Glutamatergic neuron (in vitro differentiated cells): ENCODE measurements around the gene GNLY. TPM values are rescaled to one million over a fixed set of nuclear protein-coding genes. Genes with fewer than 3 reads are reported as not detected.

Experiments used
- DNase-seq: peaks from one replicate; pipeline ENCODE4 v3.0.0; 2022
- H3K27ac Mint-ChIP-seq: one replicate; pipeline ENCODE4 v1.8.0; 2020; ENCODE audit warnings: mild to moderate bottlenecking, mixed read lengths, inconsistent platforms; ENCODE audit not compliant: unreplicated experiment
- H3K27me3 Mint-ChIP-seq: one replicate; pipeline ENCODE4 v1.8.0; 2020; ENCODE audit warnings: mild to moderate bottlenecking, moderate library complexity, mixed read lengths, inconsistent platforms; ENCODE audit not compliant: unreplicated experiment
- H3K36me3 Mint-ChIP-seq: one replicate; pipeline ENCODE4 v1.8.0; 2020; ENCODE audit warnings: mild to moderate bottlenecking, mixed read lengths, inconsistent platforms; ENCODE audit not compliant: unreplicated experiment
- H3K4me1 Mint-ChIP-seq: one replicate; pipeline ENCODE4 v1.8.0; 2020; ENCODE audit warnings: mild to moderate bottlenecking, low read depth, mixed read lengths, inconsistent platforms; ENCODE audit not compliant: unreplicated experiment
- H3K4me3 Mint-ChIP-seq: one replicate; pipeline ENCODE4 v1.8.0; 2020; ENCODE audit warnings: mild to moderate bottlenecking, mixed read lengths, inconsistent platforms; ENCODE audit not compliant: unreplicated experiment
- H3K9me3 Mint-ChIP-seq: one replicate; pipeline ENCODE4 v1.8.0; 2020; ENCODE audit warnings: mild to moderate bottlenecking, moderate library complexity, mixed read lengths, inconsistent platforms; ENCODE audit not compliant: unreplicated experiment
- total RNA-seq: library from RNA; stranded (reverse); fragmentation: NEBNext Ultra II Directional; extraction: Animal tissue kit (Norgen Biotek cat#: 25700); gene quantifications from one replicate; pipeline ENCODE4 v1.2.1, GENCODE V29; 2021; ENCODE audit not compliant: unreplicated experiment
- TF ChIP-seq, protein P1 (sequence below): fragments of 200-600 bp; sonication (generic); IDR thresholded peaks from one replicate; pipeline ENCODE4 v1.5.0; 2021; ENCODE audit not compliant: partially characterized antibody, unreplicated experiment

The GNLY gene
- total RNA-seq, 1 donor from 2014 or later = not detected

DNA sequence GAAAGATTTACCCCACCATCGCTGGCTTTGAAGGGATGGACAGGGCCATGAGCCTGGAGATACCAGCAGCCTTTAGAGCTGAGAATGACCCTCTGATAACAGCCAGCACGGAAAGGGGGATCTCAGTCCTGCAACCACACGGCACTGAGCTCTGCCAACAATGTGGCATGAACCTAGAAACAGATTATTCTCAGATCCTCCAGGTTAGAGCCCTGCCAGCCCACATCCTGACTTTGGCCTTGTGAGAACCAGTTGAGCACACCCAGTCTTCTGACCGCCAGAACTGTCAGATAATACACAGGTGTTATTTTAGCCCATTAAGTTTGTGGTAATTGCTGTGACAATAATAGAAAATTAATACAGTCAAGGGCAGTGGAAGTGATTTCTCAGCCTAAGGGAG is 9.4 kb upstream of the GNLY start:
- no peak for DNase-seq
- Mint-ChIP-seq H3K9me3 (peaks cover 5% of the 10 kb centered on the region), H3K36me3 (no peaks in the 10 kb centered on the region), H3K27ac (no peak overlapping the region), H3K4me3 (no peak overlapping the region), H3K27me3 (no peaks in the 10 kb centered on the region), H3K4me1 (no peaks in the 10 kb centered on the region)
- TF ChIP-seq, protein P1, sequence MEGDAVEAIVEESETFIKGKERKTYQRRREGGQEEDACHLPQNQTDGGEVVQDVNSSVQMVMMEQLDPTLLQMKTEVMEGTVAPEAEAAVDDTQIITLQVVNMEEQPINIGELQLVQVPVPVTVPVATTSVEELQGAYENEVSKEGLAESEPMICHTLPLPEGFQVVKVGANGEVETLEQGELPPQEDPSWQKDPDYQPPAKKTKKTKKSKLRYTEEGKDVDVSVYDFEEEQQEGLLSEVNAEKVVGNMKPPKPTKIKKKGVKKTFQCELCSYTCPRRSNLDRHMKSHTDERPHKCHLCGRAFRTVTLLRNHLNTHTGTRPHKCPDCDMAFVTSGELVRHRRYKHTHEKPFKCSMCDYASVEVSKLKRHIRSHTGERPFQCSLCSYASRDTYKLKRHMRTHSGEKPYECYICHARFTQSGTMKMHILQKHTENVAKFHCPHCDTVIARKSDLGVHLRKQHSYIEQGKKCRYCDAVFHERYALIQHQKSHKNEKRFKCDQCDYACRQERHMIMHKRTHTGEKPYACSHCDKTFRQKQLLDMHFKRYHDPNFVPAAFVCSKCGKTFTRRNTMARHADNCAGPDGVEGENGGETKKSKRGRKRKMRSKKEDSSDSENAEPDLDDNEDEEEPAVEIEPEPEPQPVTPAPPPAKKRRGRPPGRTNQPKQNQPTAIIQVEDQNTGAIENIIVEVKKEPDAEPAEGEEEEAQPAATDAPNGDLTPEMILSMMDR = no peak

DNA sequence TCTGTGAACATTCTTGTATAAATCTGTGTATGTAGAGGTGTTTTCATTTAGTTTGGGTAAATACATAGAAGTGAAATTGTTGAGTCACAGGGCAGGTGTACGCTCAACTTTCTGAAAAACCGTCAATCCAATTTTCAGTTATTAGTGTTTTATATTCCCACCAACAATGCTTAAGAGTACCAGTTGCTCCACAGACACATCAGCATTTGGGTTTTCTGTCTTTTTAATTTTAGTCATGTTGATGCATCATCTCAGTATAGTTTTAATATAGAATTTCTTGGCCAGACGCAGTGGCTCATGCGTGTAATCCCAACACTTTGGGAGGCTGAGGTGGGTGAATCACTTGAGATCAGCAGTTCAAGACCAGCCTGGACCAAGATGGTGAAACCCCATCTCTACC is 3.2 kb upstream of the GNLY start:
- Mint-ChIP-seq H3K9me3 (no peaks in the 10 kb centered on the region), H3K27ac (no peak overlapping the region), H3K36me3 (no peaks in the 10 kb centered on the region), H3K4me3 (no peak overlapping the region), H3K4me1 (no peaks in the 10 kb centered on the region), H3K27me3 (peaks cover 2% of the 10 kb centered on the region)
- no peak for DNase-seq
- TF ChIP-seq, protein P1 = no peak

DNA sequence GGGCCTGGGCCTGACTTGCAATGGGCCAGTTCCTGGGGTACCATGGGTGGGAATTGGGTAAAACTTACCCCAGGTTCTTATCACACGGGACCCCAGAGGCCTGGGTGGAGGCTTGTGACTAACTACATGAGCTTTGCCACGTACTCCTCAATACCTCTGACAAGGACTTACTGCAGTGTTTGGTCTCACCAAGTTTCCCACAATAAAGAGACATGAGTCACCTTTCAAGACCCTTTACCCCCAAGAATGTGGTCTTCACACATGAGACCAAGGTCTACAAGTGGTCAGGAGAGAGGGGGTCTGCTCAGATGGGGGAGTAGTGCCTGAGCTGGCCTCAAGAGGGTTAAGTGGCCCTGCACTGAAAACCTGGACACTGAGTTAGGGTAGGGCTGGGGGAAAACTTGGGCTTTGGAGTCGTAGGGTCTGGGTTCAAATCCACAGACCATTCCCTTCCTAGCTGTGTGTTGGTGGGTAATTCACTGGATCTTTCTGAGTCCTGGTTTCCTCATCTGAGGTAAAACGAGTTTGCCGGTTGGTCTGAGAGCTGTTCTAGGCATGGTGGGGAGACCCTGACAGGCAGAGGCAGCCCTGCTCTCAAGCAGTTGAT is 2.0 kb upstream of the GNLY start:
- Mint-ChIP-seq H3K9me3 (peaks cover 2% of the 10 kb centered on the region), H3K4me1 (no peaks in the 10 kb centered on the region)

DNA sequence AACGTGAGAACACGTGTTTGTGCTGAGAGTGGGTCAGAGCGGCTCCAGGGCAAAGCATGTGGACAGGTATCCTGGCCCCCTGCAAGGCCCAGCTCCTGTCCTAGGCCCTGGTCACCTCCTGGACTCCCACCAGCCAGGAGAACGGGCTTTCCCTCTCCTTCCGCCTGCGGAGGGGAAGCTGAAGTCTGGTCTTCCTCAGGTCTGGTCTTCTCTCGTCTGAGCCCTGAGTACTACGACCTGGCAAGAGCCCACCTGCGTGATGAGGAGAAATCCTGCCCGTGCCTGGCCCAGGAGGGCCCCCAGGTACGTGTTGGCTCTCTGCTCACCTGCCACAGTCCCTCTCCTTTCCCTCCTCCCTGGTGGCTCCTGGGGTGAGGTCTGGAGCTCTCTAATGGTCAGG is 963 bp downstream of the GNLY start:
- Mint-ChIP-seq H3K27me3 (peaks cover 4% of the 10 kb centered on the region), H3K36me3 (peaks cover 6% of the 10 kb centered on the region), H3K4me3 (no peak overlapping the region), H3K27ac (no peak overlapping the region), H3K4me1 (no peaks in the 10 kb centered on the region), H3K9me3 (peaks cover 2% of the 10 kb centered on the region)
- DNase-seq = no peak
- TF ChIP-seq, protein P1 = no peak

More for the DNA sequence above, 2.0 kb upstream of the GNLY start:
- peaks cover 4% of the 10 kb centered on the region for H3K27me3 Mint-ChIP-seq
- H3K4me3 Mint-ChIP-seq = no peak overlapping the region
- no peak for DNase-seq
- H3K27ac Mint-ChIP-seq = no peak overlapping the region
- no peaks in the 10 kb centered on the region for H3K36me3 Mint-ChIP-seq
- TF ChIP-seq, protein P1 = no peak

DNA sequence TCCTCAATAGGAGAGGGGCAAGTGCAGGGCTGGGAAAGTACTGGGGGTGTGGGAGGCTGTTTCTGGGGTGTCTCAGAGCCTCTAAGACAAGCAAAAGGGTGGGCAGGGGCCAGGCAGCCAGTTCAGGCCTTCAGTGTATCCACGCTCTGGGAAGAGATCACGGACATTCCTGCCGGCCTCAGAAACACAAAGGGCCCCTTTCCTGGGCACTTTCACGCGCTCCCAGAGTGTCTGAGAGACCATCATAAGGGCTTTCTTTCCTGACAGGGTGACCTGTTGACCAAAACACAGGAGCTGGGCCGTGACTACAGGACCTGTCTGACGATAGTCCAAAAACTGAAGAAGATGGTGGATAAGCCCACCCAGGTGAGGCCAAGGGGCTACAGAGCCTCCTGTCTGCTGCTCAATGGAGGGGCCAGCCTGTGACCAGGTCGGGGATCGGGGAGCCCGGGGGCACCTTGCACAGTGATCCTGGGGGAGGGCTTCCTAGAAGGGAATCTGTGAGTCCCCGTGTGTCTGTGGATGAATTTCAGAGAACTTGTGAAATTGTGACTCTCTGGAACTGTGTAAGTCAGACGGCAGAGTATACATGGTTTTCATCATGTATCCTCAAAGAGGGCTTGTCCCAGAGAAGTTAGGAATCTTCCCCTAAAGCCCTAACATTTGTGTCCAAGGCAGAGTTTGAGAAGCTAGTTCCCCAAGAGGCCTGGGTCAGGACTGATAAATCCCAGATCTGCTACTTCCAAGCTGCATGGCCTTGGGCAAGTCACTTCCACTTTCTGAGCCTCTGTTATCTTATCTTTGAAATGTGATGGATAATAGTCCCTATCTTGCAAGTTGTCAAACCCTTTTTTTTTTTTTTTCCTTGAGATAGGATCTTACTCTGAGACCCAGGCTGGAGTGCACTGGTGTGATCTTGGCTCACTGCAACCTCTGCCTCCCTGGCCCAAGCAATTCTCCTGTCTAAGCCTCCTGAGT is 1.8 kb downstream of the GNLY start:
- TF ChIP-seq, protein P1 = no peak
- H3K9me3 Mint-ChIP-seq = peaks cover 2% of the 10 kb centered on the region
- DNase-seq = no peak
- peaks cover 6% of the 10 kb centered on the region for H3K36me3 Mint-ChIP-seq
- no peak overlapping the region for H3K4me3 Mint-ChIP-seq
- H3K4me1 Mint-ChIP-seq = no peaks in the 10 kb centered on the region
- H3K27me3 Mint-ChIP-seq = peaks cover 4% of the 10 kb centered on the region
- H3K27ac Mint-ChIP-seq = no peak overlapping the region
